Measurements from ENCODE around the gene ZNF655. TPM values are rescaled to one million over a fixed set of nuclear protein-coding genes. Genes with fewer than 3 reads are reported as not detected.

Gene ZNF655
- total and polyA plus RNA-seq, 2 of the 4 experiments (the other 2 are of a cell fraction) = 49.6 to 54.7 TPM

DNA sequence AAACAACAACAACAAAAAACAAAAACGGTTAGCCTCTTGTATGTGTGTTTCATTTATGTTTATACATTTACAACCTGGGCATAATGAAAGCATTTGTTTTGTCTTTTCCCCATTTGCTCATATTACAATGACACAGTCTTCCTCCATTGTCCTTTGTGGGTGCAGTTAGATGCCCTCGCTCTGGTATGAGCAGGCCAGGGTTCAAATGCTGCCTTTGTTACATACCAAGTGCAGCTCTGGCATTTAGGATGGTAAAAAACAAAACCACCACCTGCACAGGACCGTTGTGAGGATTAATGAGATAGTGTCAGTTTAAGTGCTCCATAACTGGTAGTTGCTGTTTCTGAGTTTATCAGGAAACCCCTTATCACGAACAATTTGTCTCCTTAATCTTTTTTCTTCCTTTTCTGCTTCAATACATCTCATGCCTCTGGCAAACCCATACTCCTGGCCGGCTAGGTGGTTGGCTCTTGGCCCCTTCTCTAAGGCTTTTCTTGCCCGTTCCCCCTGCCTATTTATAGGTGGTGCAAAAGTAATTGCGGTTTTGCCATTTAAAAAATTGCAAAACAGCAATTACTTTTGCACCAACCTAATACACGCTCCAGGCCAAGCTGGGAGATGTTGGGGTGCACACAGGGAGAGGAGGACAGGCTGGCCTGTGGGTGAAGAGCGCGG is 21.0 kb downstream of the ZNF655 start:
- WGBS, 2 experiments (ENCODE audit: extremely low coverage in 2 of 2, insufficient read length in 1 of 2) = no CpG with 5 or more reads among the region's 10 CpGs
- ATAC-seq (ENCODE audit: low read depth) (no peak), DNase-seq (no peak)
- Histone ChIP-seq H4K91ac (ENCODE audit: insufficient read depth, low read depth, low read length) (no peak overlapping the region; the same call in 1 of the 2 replicates), H2BK120ac (ENCODE audit: low read depth, low read length) (no peak overlapping the region), H3K36me3 (ENCODE audit: control insufficient read depth, insufficient read depth, low read length) (0 out of 2 replicates have a peak, but pooled peaks cover 2% of the 10 kb centered on the region), H3K23ac (ENCODE audit: low read depth, low read length) (no peak overlapping the region), H2AFZ (replicated peaks; ENCODE audit: low read length, poor library complexity) (peak overlapping the region; percentile 96), H3K79me1 (ENCODE audit: low read depth in 1 of 2, low read length in 2 of 2) (peaks cover 10 to 22% of the 10 kb centered on the region in 2 experiments), H3K56ac (ENCODE audit: extremely low read depth, insufficient read depth, low read length) (no peak overlapping the region), H3K27me3 (ENCODE audit: control insufficient read depth, insufficient read depth, low read length) (no peaks in the 10 kb centered on the region), H3K4ac (ENCODE audit: low read depth, low read length) (0 out of 2 replicates have a peak overlapping the region, but pooled peaks have one; percentile 78), H2BK20ac (ENCODE audit: low read depth, low read length) (no peak overlapping the region), H3K4me1 (ENCODE audit: control insufficient read depth, insufficient read depth, low read length) (peaks cover 4% of the 10 kb centered on the region; the same call in 1 of the 2 replicates), H2AK9ac (replicated peaks; ENCODE audit: low read depth, low read length, poor library complexity) (peak overlapping the region; percentile 10), H3K9me3 (ENCODE audit: control insufficient read depth, insufficient read depth, low read length) (no peaks in the 10 kb centered on the region), H3K4me2 (ENCODE audit: low read depth, low read length) (peak overlapping the region; percentile 98), H3K9ac (ENCODE audit: low read depth, low read length) (peak overlapping the region; percentile 69; the same call in 1 of the 2 replicates), H4K20me1 (ENCODE audit: insufficient read depth, low read length) (peaks cover 4% of the 10 kb centered on the region; the same call in 1 of the 2 replicates), H2BK5ac (ENCODE audit: low read depth, low read length, poor library complexity, severe bottlenecking) (no peak overlapping the region), H3K14ac (replicated peaks; ENCODE audit: low read depth, low read length) (0 out of 2 replicates have a peak overlapping the region, but pooled peaks have one; percentile 15), H3K18ac (ENCODE audit: low read depth, low read length) (no peak overlapping the region), H3K4me3 (ENCODE audit: insufficient read depth, low read depth, low read length) (peak overlapping the region; percentile 68; the same call in 1 of the 2 replicates), H4K5ac (ENCODE audit: low read depth, low read length) (no peak overlapping the region; the same call in 1 of the 2 replicates), H4K8ac (ENCODE audit: low read depth in 2 of 2, low read length in 2 of 2) (peak overlapping the region; percentile 54 to 85; a peak in 3 of 4 replicates), H3K9me1 (ENCODE audit: insufficient read depth, low read length) (no peaks in the 10 kb centered on the region; the same call in 1 of the 2 replicates), H2BK15ac (ENCODE audit: low read depth, low read length) (no peak overlapping the region), H3K27ac (ENCODE audit: insufficient read depth, low read length) (no peak overlapping the region), H2AK5ac (ENCODE audit: low read depth, low read length) (peak overlapping the region; percentile 15; the same call in 1 of the 2 replicates)
- BruUV-seq (replicated peaks) = no TSS peak
- TF ChIP-seq ELK1 (IDR thresholded peaks at IDR 0.05; ENCODE audit: borderline replicate concordance, low read depth, low read length) (no peak), RAD21 (IDR thresholded peaks at IDR 0.05; ENCODE audit: low read length) (no peak), BHLHE40 (IDR thresholded peaks at IDR 0.05; ENCODE audit: low read depth, low read length) (no peak), MAZ (IDR thresholded peaks at IDR 0.05; ENCODE audit: borderline replicate concordance, low read depth, low read length) (no peak), SMC3 (IDR thresholded peaks at IDR 0.05; ENCODE audit: low read depth, low read length) (no peak), NFE2L2 (IDR thresholded peaks at IDR 0.05; ENCODE audit: low read depth, low read length) (no peak), FOS (IDR thresholded peaks at IDR 0.05; ENCODE audit: low read depth, low read length) (no peak), MXI1 (IDR thresholded peaks at IDR 0.05; ENCODE audit: borderline replicate concordance, low read depth, low read length) (no peak), POLR2A (IDR thresholded peaks at IDR 0.05; ENCODE audit: low read depth, low read length) (no peak)
- dilution Hi-C loops (cut with HindIII; ENCODE audit: low sequenced_read_pairs, unreplicated experiment) = no loop called here
- POLR2A ChIA-PET (ENCODE audit: unreplicated experiment) = no interaction called here
- intact Hi-C loops (cut with micrococcal nuclease) = no loop called here
- in situ Hi-C loops (cut with MboI; ENCODE audit: low sequenced_read_pairs) = no loop called here
- CTCF ChIA-PET = no interaction called here

Measured in IMR-90 (cell line).